ENCODE data around the gene HERC6.
"Not testable (repeated sequence)": the region's sequence is repeated elsewhere in the genome, so short reads cannot be mapped to it uniquely, and the experiment has no call there.

HERC6 gene

GRCh38 chr4:88360256-88360655 lies 18.4 kb upstream of the HERC6 start:
- no peak for TF ChIP-seq MYC (IDR thresholded peaks at IDR 0.05; ENCODE audit: low read depth, low read length)
- TF ChIP-seq POLR2A (IDR thresholded peaks at IDR 0.05; ENCODE audit: extremely low read depth, insufficient read length): no peak
- TF ChIP-seq, protein P1, sequence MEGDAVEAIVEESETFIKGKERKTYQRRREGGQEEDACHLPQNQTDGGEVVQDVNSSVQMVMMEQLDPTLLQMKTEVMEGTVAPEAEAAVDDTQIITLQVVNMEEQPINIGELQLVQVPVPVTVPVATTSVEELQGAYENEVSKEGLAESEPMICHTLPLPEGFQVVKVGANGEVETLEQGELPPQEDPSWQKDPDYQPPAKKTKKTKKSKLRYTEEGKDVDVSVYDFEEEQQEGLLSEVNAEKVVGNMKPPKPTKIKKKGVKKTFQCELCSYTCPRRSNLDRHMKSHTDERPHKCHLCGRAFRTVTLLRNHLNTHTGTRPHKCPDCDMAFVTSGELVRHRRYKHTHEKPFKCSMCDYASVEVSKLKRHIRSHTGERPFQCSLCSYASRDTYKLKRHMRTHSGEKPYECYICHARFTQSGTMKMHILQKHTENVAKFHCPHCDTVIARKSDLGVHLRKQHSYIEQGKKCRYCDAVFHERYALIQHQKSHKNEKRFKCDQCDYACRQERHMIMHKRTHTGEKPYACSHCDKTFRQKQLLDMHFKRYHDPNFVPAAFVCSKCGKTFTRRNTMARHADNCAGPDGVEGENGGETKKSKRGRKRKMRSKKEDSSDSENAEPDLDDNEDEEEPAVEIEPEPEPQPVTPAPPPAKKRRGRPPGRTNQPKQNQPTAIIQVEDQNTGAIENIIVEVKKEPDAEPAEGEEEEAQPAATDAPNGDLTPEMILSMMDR (IDR thresholded peaks at IDR 0.05; ENCODE audit: low read depth, low read length): no peak
- TF ChIP-seq MAX (IDR thresholded peaks at IDR 0.05; ENCODE audit: low read depth, low read length): no peak
- no peak for DNase-seq (ENCODE audit: low read depth)
- no peak overlapping the region for H3K4me3 ChIP-seq (ENCODE audit: low read depth, low read length)

- H3K4me3 ChIP-seq (ENCODE audit: low read depth, low read length): no peak overlapping the region
- DNase-seq (ENCODE audit: low read depth): no peak
- TF ChIP-seq MYC (IDR thresholded peaks at IDR 0.05; ENCODE audit: low read depth, low read length): no peak
- no peak for TF ChIP-seq MAX (IDR thresholded peaks at IDR 0.05; ENCODE audit: low read depth, low read length)
- TF ChIP-seq, protein P1 (IDR thresholded peaks at IDR 0.05; ENCODE audit: low read depth, low read length): no peak
- no peak for TF ChIP-seq POLR2A (IDR thresholded peaks at IDR 0.05; ENCODE audit: extremely low read depth, insufficient read length)
These were observed 17.9 kb upstream of the HERC6 start for GRCh38 chr4:88360791-88361190.

- DNase-seq (ENCODE audit: low read depth): not testable (repeated sequence)
These were observed 17.4 kb upstream of the HERC6 start for GRCh38 chr4:88361217-88361773.

GRCh38 chr4:88366460-88366859 lies 12.2 kb upstream of the HERC6 start:
- TF ChIP-seq MYC (IDR thresholded peaks at IDR 0.05; ENCODE audit: low read depth, low read length): no peak
- TF ChIP-seq, protein P1 (IDR thresholded peaks at IDR 0.05; ENCODE audit: low read depth, low read length): no peak
- no peak for TF ChIP-seq MAX (IDR thresholded peaks at IDR 0.05; ENCODE audit: low read depth, low read length)
- TF ChIP-seq POLR2A (IDR thresholded peaks at IDR 0.05; ENCODE audit: extremely low read depth, insufficient read length): no peak
- H3K4me3 ChIP-seq (ENCODE audit: low read depth, low read length): no peak overlapping the region
- DNase-seq (ENCODE audit: low read depth): peak; percentile 11

More at GRCh38 chr4:88361217-88361773, 17.4 kb upstream of the HERC6 start:
- not testable (repeated sequence) for H3K4me3 ChIP-seq (ENCODE audit: low read depth, low read length)

DNA sequence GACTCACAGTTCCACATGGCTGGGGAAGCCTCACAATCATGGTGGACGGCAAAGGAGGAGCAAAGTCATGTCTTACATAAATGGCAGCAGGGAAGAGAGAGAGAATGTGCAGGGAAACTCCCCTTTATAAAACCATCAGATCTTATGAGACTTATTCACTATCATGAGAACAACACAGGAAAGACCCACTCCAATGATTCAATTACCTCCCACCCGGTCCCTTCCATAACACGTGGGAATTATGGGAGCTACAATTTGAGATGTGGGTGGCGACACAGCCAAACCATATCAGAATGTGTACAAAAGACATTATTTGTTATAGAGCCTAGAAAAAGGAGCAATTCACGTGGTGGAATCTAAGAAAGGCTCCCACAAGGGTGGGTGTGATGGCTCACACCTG lies 10.8 kb upstream of the HERC6 start:
- TF ChIP-seq POLR2A (IDR thresholded peaks at IDR 0.05; ENCODE audit: extremely low read depth, insufficient read length) (no peak), MYC (IDR thresholded peaks at IDR 0.05; ENCODE audit: low read depth, low read length) (no peak), MAX (IDR thresholded peaks at IDR 0.05; ENCODE audit: low read depth, low read length) (no peak)
- TF ChIP-seq, protein P1 (IDR thresholded peaks at IDR 0.05; ENCODE audit: low read depth, low read length): no peak
- H3K4me3 ChIP-seq (ENCODE audit: low read depth, low read length): no peak overlapping the region
- DNase-seq (ENCODE audit: low read depth): no peak

DNA sequence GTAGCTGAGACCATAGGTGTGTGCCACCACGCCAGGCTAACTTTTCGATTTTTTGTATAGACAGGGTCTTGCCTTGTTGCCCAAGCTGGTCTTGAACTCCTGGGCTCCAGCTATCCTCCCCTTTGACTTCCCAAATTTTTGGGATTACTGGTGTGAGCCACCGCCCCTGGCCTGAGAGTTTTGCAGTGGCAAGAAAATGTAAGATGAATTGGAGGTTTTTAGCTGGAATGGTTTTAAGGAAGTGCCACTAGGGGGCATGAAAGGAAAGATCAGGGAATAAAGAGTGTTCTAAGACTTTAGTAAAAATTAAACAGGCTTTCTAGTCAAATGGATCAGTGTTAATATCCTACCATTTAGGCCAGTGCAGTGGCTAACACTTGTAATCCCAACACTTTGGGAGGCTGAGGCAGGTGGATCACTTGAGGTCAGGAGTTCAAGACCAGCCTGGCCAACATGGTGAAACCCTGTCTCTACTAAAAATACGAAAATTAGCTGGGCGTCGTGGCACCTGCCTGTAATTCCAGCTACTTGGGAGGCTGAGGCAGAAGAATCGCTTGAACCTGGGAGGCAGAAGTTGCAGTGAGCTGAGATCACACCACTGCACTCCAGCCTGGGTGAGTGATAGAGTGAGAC lies 9.4 kb upstream of the HERC6 start:
- H3K4me3 ChIP-seq (ENCODE audit: low read depth, low read length): not testable (repeated sequence)
- TF ChIP-seq, protein P1 (IDR thresholded peaks at IDR 0.05; ENCODE audit: low read depth, low read length): peak; percentile 53
- DNase-seq (ENCODE audit: low read depth): peak; percentile 58
